ENCODE results near the gene DGKI. TPM values are rescaled to one million over a fixed set of nuclear protein-coding genes. Genes with fewer than 3 reads are reported as not detected.

DGKI gene
- total and polyA plus RNA-seq, 9 of the 15 experiments (the other 6 are each of a cell fraction or from before 2014, with no cell fraction given) = 0.11 to 0.54 (median 0.15) TPM; not detected in 5

DNA sequence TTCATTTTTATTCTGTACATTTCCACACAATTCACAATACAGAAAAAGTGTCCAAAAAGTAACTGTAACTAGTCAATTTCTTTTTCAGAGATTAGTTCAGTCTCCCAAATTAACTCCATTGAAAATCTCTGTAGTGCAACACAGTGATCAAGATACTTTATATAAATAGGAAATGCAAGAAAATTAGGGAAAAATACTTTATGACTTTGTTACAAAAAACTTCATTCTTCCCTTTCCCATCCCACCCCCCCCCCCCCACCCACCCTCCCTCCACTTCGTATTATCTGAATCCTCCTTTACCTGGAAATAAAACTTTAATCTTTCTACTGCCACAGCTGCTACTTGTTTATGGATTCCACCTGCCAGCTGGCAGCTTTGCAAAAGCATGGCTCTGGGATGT lies 465.7 kb downstream of the DGKI start:
- no peaks in the 10 kb centered on the region for H3K4me1 ChIP-seq (replicated peaks in 1 of 2; ENCODE audit: control insufficient read depth in 2 of 2, insufficient read depth in 2 of 2, low read length in 2 of 2)
- H3K4me2 ChIP-seq (ENCODE audit: insufficient read depth, low read length) = no peak overlapping the region
- DNase-seq (ENCODE audit: extremely low read depth in 1 of 4, low spot score in 3 of 4) = no peak
- H3K27me3 ChIP-seq (ENCODE audit: control insufficient read depth in 2 of 2, insufficient read depth in 2 of 2, low read length in 2 of 2) = no peaks in the 10 kb centered on the region
- H3K27ac ChIP-seq (ENCODE audit: extremely low read depth, low read depth, low read length) = no peak overlapping the region
- intact Hi-C loops (cut with micrococcal nuclease) (no loop called here), in situ Hi-C loops (cut with MboI) (no loop called here)
- POLR2A ChIA-PET = no interaction called here
- no peaks in the 10 kb centered on the region for H4K20me1 ChIP-seq (replicated peaks; ENCODE audit: control insufficient read depth, insufficient read depth, low read length)
- no peak for TF ChIP-seq RFX7 (CRISPR knock-in tag; IDR thresholded peaks at IDR 0.05)
- peak; percentile 52 for TF ChIP-seq HNRNPK (IDR thresholded peaks at IDR 0.05; ENCODE audit: low read depth, low read length, poor library complexity, severe bottlenecking)
- BruUV-seq (replicated peaks) = no TSS peak
- H3K36me3 ChIP-seq (ENCODE audit: control insufficient read depth, insufficient read depth, low read length) = no peaks in the 10 kb centered on the region
- ATAC-seq = no peak
- no peak overlapping the region for H2AFZ ChIP-seq (ENCODE audit: low read depth, low read length)
- no peak overlapping the region for H3K4me3 ChIP-seq
- no peak for FAIRE-seq
- no peaks in the 10 kb centered on the region for H3K9me1 ChIP-seq (ENCODE audit: control insufficient read depth, insufficient read depth, low read length)
- H3K79me2 ChIP-seq (ENCODE audit: control insufficient read depth, insufficient read depth, low read length) = no peaks in the 10 kb centered on the region
- no peaks in the 10 kb centered on the region for H3K9me3 ChIP-seq (replicated peaks; ENCODE audit: control insufficient read depth, insufficient read depth, low read depth, low read length)
- no peak overlapping the region for H3K9ac ChIP-seq (ENCODE audit: insufficient read depth in 1 of 2, low read depth in 2 of 2, low read length in 2 of 2)
- WGBS (ENCODE audit: insufficient coverage, low coverage, missing lambda C conversion rate) = 0% methylated on average over 1 of the region's 1 CpG
- CTCF ChIA-PET (ENCODE audit: low intra/inter-chr PET ratio) = no interaction called here

DNA sequence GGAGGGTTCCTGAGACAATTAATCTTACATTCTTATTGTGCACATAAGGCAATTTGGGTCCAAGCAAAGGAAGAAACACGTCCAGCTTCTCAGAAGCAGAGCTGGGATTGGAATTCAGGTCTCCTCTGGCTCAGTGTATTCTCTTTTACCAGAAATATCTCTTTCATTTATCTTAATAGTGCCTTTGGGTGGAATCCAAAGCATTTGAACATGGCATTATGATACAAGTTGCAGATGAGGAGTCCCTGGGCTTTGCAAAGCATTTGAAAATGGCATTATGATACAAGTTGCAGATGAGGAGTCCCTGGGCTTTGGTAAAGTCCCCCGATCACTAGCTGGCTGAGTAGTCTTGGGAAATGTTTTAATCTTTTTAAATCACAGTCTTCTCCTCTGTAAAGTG lies 473.3 kb downstream of the DGKI start:
- no peaks in the 10 kb centered on the region; the same call in none of the 2 replicates for H3K9me3 ChIP-seq (replicated peaks; ENCODE audit: control insufficient read depth, insufficient read depth, low read depth, low read length)
- no peak overlapping the region for H3K9ac ChIP-seq (ENCODE audit: insufficient read depth in 1 of 2, low read depth in 2 of 2, low read length in 2 of 2)
- BruUV-seq (replicated peaks) = no TSS peak
- no peaks in the 10 kb centered on the region for H3K4me1 ChIP-seq (replicated peaks in 1 of 2; ENCODE audit: control insufficient read depth in 2 of 2, insufficient read depth in 2 of 2, low read length in 2 of 2)
- no peak overlapping the region for H2AFZ ChIP-seq (ENCODE audit: low read depth, low read length)
- POLR2A ChIA-PET = no interaction called here
- in situ Hi-C loops (cut with MboI) (no loop called here), intact Hi-C loops (cut with micrococcal nuclease) (no loop called here)
- H3K4me2 ChIP-seq (ENCODE audit: insufficient read depth, low read length) = no peak overlapping the region
- WGBS (ENCODE audit: insufficient coverage, low coverage, missing lambda C conversion rate) = 4% methylated on average over 2 of the region's 2 CpGs
- no peak for DNase-seq (ENCODE audit: extremely low read depth in 1 of 4, low spot score in 3 of 4)
- H3K9me1 ChIP-seq (ENCODE audit: control insufficient read depth, insufficient read depth, low read length) = no peaks in the 10 kb centered on the region
- CTCF ChIA-PET (ENCODE audit: low intra/inter-chr PET ratio) = no interaction called here
- H3K36me3 ChIP-seq (ENCODE audit: control insufficient read depth, insufficient read depth, low read length) = no peaks in the 10 kb centered on the region
- no peaks in the 10 kb centered on the region for H4K20me1 ChIP-seq (replicated peaks; ENCODE audit: control insufficient read depth, insufficient read depth, low read length)
- no peak overlapping the region for H3K4me3 ChIP-seq
- ATAC-seq = no peak
- H3K79me2 ChIP-seq (ENCODE audit: control insufficient read depth, insufficient read depth, low read length) = no peaks in the 10 kb centered on the region
- no peaks in the 10 kb centered on the region for H3K27me3 ChIP-seq (ENCODE audit: control insufficient read depth in 2 of 2, insufficient read depth in 2 of 2, low read length in 2 of 2)
- FAIRE-seq = no peak
- no peak overlapping the region for H3K27ac ChIP-seq (ENCODE audit: extremely low read depth, low read depth, low read length)
- TF ChIP-seq SOX6 (IDR thresholded peaks at IDR 0.05) (no peak), ERF (CRISPR knock-in tag; IDR thresholded peaks at IDR 0.05) (no peak), ZNF696 (CRISPR knock-in tag; conservative IDR thresholded peaks at IDR 0.05) (no peak), SETDB1 (IDR thresholded peaks at IDR 0.05; ENCODE audit: low read length) (no peak), DIDO1 (tag; IDR thresholded peaks at IDR 0.05; ENCODE audit: low read depth) (no peak), CEBPB (tag; IDR thresholded peaks at IDR 0.05) (no peak), TEAD1 (CRISPR knock-in tag; IDR thresholded peaks at IDR 0.05) (no peak), ZNF239 (CRISPR knock-in tag; IDR thresholded peaks at IDR 0.05) (no peak)
- TF ChIP-seq, protein P1, sequence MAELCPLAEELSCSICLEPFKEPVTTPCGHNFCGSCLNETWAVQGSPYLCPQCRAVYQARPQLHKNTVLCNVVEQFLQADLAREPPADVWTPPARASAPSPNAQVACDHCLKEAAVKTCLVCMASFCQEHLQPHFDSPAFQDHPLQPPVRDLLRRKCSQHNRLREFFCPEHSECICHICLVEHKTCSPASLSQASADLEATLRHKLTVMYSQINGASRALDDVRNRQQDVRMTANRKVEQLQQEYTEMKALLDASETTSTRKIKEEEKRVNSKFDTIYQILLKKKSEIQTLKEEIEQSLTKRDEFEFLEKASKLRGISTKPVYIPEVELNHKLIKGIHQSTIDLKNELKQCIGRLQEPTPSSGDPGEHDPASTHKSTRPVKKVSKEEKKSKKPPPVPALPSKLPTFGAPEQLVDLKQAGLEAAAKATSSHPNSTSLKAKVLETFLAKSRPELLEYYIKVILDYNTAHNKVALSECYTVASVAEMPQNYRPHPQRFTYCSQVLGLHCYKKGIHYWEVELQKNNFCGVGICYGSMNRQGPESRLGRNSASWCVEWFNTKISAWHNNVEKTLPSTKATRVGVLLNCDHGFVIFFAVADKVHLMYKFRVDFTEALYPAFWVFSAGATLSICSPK (IDR thresholded peaks at IDR 0.05; ENCODE audit: borderline replicate concordance) = no peak
- TF ChIP-seq, protein P2, sequence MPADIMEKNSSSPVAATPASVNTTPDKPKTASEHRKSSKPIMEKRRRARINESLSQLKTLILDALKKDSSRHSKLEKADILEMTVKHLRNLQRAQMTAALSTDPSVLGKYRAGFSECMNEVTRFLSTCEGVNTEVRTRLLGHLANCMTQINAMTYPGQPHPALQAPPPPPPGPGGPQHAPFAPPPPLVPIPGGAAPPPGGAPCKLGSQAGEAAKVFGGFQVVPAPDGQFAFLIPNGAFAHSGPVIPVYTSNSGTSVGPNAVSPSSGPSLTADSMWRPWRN (IDR thresholded peaks at IDR 0.05; ENCODE audit: low read depth) = no peak
- TF ChIP-seq, protein P3, sequence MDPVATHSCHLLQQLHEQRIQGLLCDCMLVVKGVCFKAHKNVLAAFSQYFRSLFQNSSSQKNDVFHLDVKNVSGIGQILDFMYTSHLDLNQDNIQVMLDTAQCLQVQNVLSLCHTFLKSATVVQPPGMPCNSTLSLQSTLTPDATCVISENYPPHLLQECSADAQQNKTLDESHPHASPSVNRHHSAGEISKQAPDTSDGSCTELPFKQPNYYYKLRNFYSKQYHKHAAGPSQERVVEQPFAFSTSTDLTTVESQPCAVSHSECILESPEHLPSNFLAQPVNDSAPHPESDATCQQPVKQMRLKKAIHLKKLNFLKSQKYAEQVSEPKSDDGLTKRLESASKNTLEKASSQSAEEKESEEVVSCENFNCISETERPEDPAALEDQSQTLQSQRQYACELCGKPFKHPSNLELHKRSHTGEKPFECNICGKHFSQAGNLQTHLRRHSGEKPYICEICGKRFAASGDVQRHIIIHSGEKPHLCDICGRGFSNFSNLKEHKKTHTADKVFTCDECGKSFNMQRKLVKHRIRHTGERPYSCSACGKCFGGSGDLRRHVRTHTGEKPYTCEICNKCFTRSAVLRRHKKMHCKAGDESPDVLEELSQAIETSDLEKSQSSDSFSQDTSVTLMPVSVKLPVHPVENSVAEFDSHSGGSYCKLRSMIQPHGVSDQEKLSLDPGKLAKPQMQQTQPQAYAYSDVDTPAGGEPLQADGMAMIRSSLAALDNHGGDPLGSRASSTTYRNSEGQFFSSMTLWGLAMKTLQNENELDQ (CRISPR knock-in tag; IDR thresholded peaks at IDR 0.05; ENCODE audit: borderline replicate concordance) = no peak
